22Rv1 (cell line): Measurements from ENCODE around the gene CMIP.

Experiments used
- H3K27ac ChIP-seq: fragments of 450-650 bp; 2 replicates; pipeline ENCODE4 v1.5.1; 2017
- CTCF ChIP-seq: fragments of 450-650 bp; IDR thresholded peaks from 2 replicates; pipeline ENCODE4 v1.5.1; 2017; ENCODE audit warnings: mild to moderate bottlenecking
- ZFX ChIP-seq: fragments of 450-650 bp; IDR thresholded peaks from 2 replicates; pipeline ENCODE4 v1.6.1; 2017; ENCODE audit warnings: antibody characterized with exemption, borderline replicate concordance

The CMIP gene

GRCh38 chr16:81483970-81484595 is 39.5 kb downstream of the CMIP start:
- no peak for TF ChIP-seq ZFX
- TF ChIP-seq CTCF = no peak
- no peak overlapping the region for H3K27ac ChIP-seq

- TF ChIP-seq ZFX = no peak
- TF ChIP-seq CTCF = no peak
- H3K27ac ChIP-seq = no peak overlapping the region
These were observed 40.5 kb downstream of the CMIP start for GRCh38 chr16:81484908-81485624.

GRCh38 chr16:81485824-81486539 is 41.4 kb downstream of the CMIP start:
- no peak overlapping the region for H3K27ac ChIP-seq

GRCh38 chr16:81486540-81487061 is 42.0 kb downstream of the CMIP start:
- H3K27ac ChIP-seq = no peak overlapping the region
- TF ChIP-seq ZFX (no peak), CTCF (no peak)

More at GRCh38 chr16:81485824-81486539, 41.4 kb downstream of the CMIP start:
- TF ChIP-seq CTCF (no peak), ZFX (no peak)

GRCh38 chr16:81487301-81487720 is 42.7 kb downstream of the CMIP start:
- H3K27ac ChIP-seq = no peak overlapping the region
- TF ChIP-seq CTCF = no peak
- TF ChIP-seq ZFX = no peak

- no peak for TF ChIP-seq CTCF
- TF ChIP-seq ZFX = no peak
- no peak overlapping the region for H3K27ac ChIP-seq
These were observed 44.2 kb downstream of the CMIP start for GRCh38 chr16:81488687-81489411.
